Fibroblast of upper back skin (primary cell): ENCODE data around the gene SELENON.

Source experiments
- DNase-seq: peaks from one replicate; pipeline ENCODE4 v3.0.0-alpha.2; 2013

Gene SELENON

GRCh38 chr1:25799935-25800702, at the start of gene SELENON:
TSS of gene SELENON (plus strand) at chr1:25800193. CDS start at chr1:25800231, 38 bp downstream.
- peak; percentile 46 for DNase-seq

GRCh38 chr1:25750923-25751605, 48.9 kb upstream of the SELENON start:
- no peak for DNase-seq

- DNase-seq, result no peak
These were observed 45.4 kb upstream of the SELENON start for GRCh38 chr1:25754470-25755181.

- no peak for DNase-seq
These were observed 44.4 kb upstream of the SELENON start for GRCh38 chr1:25755475-25756125.

GRCh38 chr1:25756215-25756614, 43.8 kb upstream of the SELENON start:
- DNase-seq, result no peak

GRCh38 chr1:25757151-25757845, 42.7 kb upstream of the SELENON start:
- DNase-seq, result no peak

GRCh38 chr1:25757846-25758185, 42.2 kb upstream of the SELENON start:
- DNase-seq, result no peak

- no peak for DNase-seq
These were observed 41.4 kb upstream of the SELENON start for GRCh38 chr1:25758466-25759070.

- no peak for DNase-seq
These were observed 39.8 kb upstream of the SELENON start for GRCh38 chr1:25760122-25760719.

- no peak for DNase-seq
These were observed 39.1 kb upstream of the SELENON start for GRCh38 chr1:25760871-25761270.

GRCh38 chr1:25763493-25763892, 36.5 kb upstream of the SELENON start:
- no peak for DNase-seq

GRCh38 chr1:25765136-25765922, 34.7 kb upstream of the SELENON start:
- no peak for DNase-seq

- DNase-seq, result no peak
These were observed 33.9 kb upstream of the SELENON start for GRCh38 chr1:25765923-25766589.

- DNase-seq, result no peak
These were observed 33.1 kb upstream of the SELENON start for GRCh38 chr1:25766721-25767436.

GRCh38 chr1:25767437-25767770, 32.6 kb upstream of the SELENON start:
- no peak for DNase-seq

- no peak for DNase-seq
These were observed 31.0 kb upstream of the SELENON start for GRCh38 chr1:25768999-25769398.

- DNase-seq, result no peak
These were observed 30.2 kb upstream of the SELENON start for GRCh38 chr1:25769625-25770383.

- no peak for DNase-seq
These were observed 29.3 kb upstream of the SELENON start for GRCh38 chr1:25770541-25771220.
